ENCODE data around the gene KLHL15.
A peak's percentile ranks its signal among the peaks of the same experiment; 100 is the strongest.
"Not testable (repeated sequence)": the region's sequence is repeated elsewhere in the genome, so short reads cannot be mapped to it uniquely, and the experiment has no call there.

Gene KLHL15

GRCh38 chrX:23980011-23980441, 47.0 kb downstream of the KLHL15 start:
- H3K4me1 ChIP-seq (ENCODE audit: insufficient read depth, low read length) = peaks cover 16% of the 10 kb centered on the region; the same call in 1 of the 2 replicates
- no peak overlapping the region for H3K9ac ChIP-seq (ENCODE audit: low read depth, low read length)

GRCh38 chrX:23978491-23978890, 48.5 kb downstream of the KLHL15 start:
- no peak overlapping the region for H3K27ac ChIP-seq (ENCODE audit: low read length)
- no peaks in the 10 kb centered on the region for H3K9me3 ChIP-seq (ENCODE audit: insufficient read depth, low read depth, low read length)
- H3K9ac ChIP-seq (ENCODE audit: low read depth, low read length) = no peak overlapping the region
- H3K4me3 ChIP-seq (ENCODE audit: low read length) = no peak overlapping the region
- no peaks in the 10 kb centered on the region for H3K36me3 ChIP-seq (ENCODE audit: insufficient read depth, low read depth, low read length)
- no peaks in the 10 kb centered on the region for H3K27me3 ChIP-seq (ENCODE audit: insufficient read depth, low read length)
- H3K4me1 ChIP-seq (ENCODE audit: insufficient read depth, low read length) = peaks cover 16% of the 10 kb centered on the region; the same call in 1 of the 2 replicates

More at GRCh38 chrX:23980011-23980441, 47.0 kb downstream of the KLHL15 start:
- Histone ChIP-seq H3K9me3 (ENCODE audit: insufficient read depth, low read depth, low read length) (no peaks in the 10 kb centered on the region), H3K27ac (ENCODE audit: low read length) (no peak overlapping the region), H3K4me3 (ENCODE audit: low read length) (no peak overlapping the region), H3K27me3 (ENCODE audit: insufficient read depth, low read length) (no peaks in the 10 kb centered on the region), H3K36me3 (ENCODE audit: insufficient read depth, low read depth, low read length) (no peaks in the 10 kb centered on the region)

GRCh38 chrX:23965630-23966029, 61.4 kb downstream of the KLHL15 start:
- H3K9me3 ChIP-seq (ENCODE audit: insufficient read depth, low read depth, low read length); H3K9ac ChIP-seq (ENCODE audit: low read depth, low read length); H3K4me1 ChIP-seq (ENCODE audit: insufficient read depth, low read length); H3K27me3 ChIP-seq (ENCODE audit: insufficient read depth, low read length); H3K27ac ChIP-seq (ENCODE audit: low read length); H3K36me3 ChIP-seq (ENCODE audit: insufficient read depth, low read depth, low read length); H3K4me3 ChIP-seq (ENCODE audit: low read length): not testable (repeated sequence)

- Histone ChIP-seq H3K27me3 (ENCODE audit: insufficient read depth, low read length) (no peaks in the 10 kb centered on the region), H3K36me3 (ENCODE audit: insufficient read depth, low read depth, low read length) (no peaks in the 10 kb centered on the region), H3K9me3 (ENCODE audit: insufficient read depth, low read depth, low read length) (no peaks in the 10 kb centered on the region), H3K9ac (ENCODE audit: low read depth, low read length) (no peak overlapping the region), H3K4me3 (ENCODE audit: low read length) (no peak overlapping the region), H3K4me1 (ENCODE audit: insufficient read depth, low read length) (no peaks in the 10 kb centered on the region), H3K27ac (ENCODE audit: low read length) (no peak overlapping the region)
Observed at GRCh38 chrX:23964191-23964590, 62.8 kb downstream of the KLHL15 start.

GRCh38 chrX:23959781-23960180, 67.2 kb downstream of the KLHL15 start:
- Histone ChIP-seq H3K4me3 (ENCODE audit: low read length) (no peak overlapping the region), H3K27me3 (ENCODE audit: insufficient read depth, low read length) (no peaks in the 10 kb centered on the region), H3K9me3 (ENCODE audit: insufficient read depth, low read depth, low read length) (no peaks in the 10 kb centered on the region), H3K9ac (ENCODE audit: low read depth, low read length) (no peak overlapping the region), H3K27ac (ENCODE audit: low read length) (no peak overlapping the region), H3K36me3 (ENCODE audit: insufficient read depth, low read depth, low read length) (no peaks in the 10 kb centered on the region), H3K4me1 (ENCODE audit: insufficient read depth, low read length) (no peaks in the 10 kb centered on the region)

GRCh38 chrX:23954396-23954795, 72.6 kb downstream of the KLHL15 start:
- Histone ChIP-seq H3K4me3 (ENCODE audit: low read length) (no peak overlapping the region), H3K27me3 (ENCODE audit: insufficient read depth, low read length) (no peaks in the 10 kb centered on the region), H3K36me3 (ENCODE audit: insufficient read depth, low read depth, low read length) (no peaks in the 10 kb centered on the region), H3K9ac (ENCODE audit: low read depth, low read length) (no peak overlapping the region), H3K9me3 (ENCODE audit: insufficient read depth, low read depth, low read length) (no peaks in the 10 kb centered on the region), H3K4me1 (ENCODE audit: insufficient read depth, low read length) (peaks cover 7% of the 10 kb centered on the region; the same call in 1 of the 2 replicates), H3K27ac (ENCODE audit: low read length) (no peak overlapping the region)

GRCh38 chrX:23953908-23954269, 73.1 kb downstream of the KLHL15 start:
- Histone ChIP-seq H3K9ac (ENCODE audit: low read depth, low read length) (no peak overlapping the region), H3K4me3 (ENCODE audit: low read length) (no peak overlapping the region), H3K9me3 (ENCODE audit: insufficient read depth, low read depth, low read length) (no peaks in the 10 kb centered on the region), H3K4me1 (ENCODE audit: insufficient read depth, low read length) (peaks cover 7% of the 10 kb centered on the region; the same call in 1 of the 2 replicates), H3K27me3 (ENCODE audit: insufficient read depth, low read length) (no peaks in the 10 kb centered on the region), H3K36me3 (ENCODE audit: insufficient read depth, low read depth, low read length) (no peaks in the 10 kb centered on the region), H3K27ac (ENCODE audit: low read length) (no peak overlapping the region)

GRCh38 chrX:23952984-23953907, 73.7 kb downstream of the KLHL15 start:
- Histone ChIP-seq H3K27ac (ENCODE audit: low read length) (no peak overlapping the region), H3K4me3 (ENCODE audit: low read length) (peak overlapping the region; percentile 46; the same call in 1 of the 2 replicates)

GRCh38 chrX:23952391-23952790, 74.6 kb downstream of the KLHL15 start:
- 0 out of 2 replicates have a peak overlapping the region, but pooled peaks have one; percentile 46 for H3K4me3 ChIP-seq (ENCODE audit: low read length)
- peaks cover 7% of the 10 kb centered on the region; the same call in 1 of the 2 replicates for H3K4me1 ChIP-seq (ENCODE audit: insufficient read depth, low read length)
- no peaks in the 10 kb centered on the region for H3K36me3 ChIP-seq (ENCODE audit: insufficient read depth, low read depth, low read length)
- no peak overlapping the region for H3K27ac ChIP-seq (ENCODE audit: low read length)
- no peak overlapping the region for H3K9ac ChIP-seq (ENCODE audit: low read depth, low read length)
- H3K27me3 ChIP-seq (ENCODE audit: insufficient read depth, low read length) = no peaks in the 10 kb centered on the region
- no peaks in the 10 kb centered on the region for H3K9me3 ChIP-seq (ENCODE audit: insufficient read depth, low read depth, low read length)

More at GRCh38 chrX:23952984-23953907, 73.7 kb downstream of the KLHL15 start:
- peaks cover 7% of the 10 kb centered on the region; the same call in 1 of the 2 replicates for H3K4me1 ChIP-seq (ENCODE audit: insufficient read depth, low read length)
- H3K27me3 ChIP-seq (ENCODE audit: insufficient read depth, low read length) = no peaks in the 10 kb centered on the region
- no peaks in the 10 kb centered on the region for H3K9me3 ChIP-seq (ENCODE audit: insufficient read depth, low read depth, low read length)
- H3K36me3 ChIP-seq (ENCODE audit: insufficient read depth, low read depth, low read length) = no peaks in the 10 kb centered on the region
- H3K9ac ChIP-seq (ENCODE audit: low read depth, low read length) = peak overlapping the region; percentile 63; the same call in 1 of the 2 replicates

GRCh38 chrX:23945206-23945605, 81.8 kb downstream of the KLHL15 start:
- H3K27me3 ChIP-seq (ENCODE audit: insufficient read depth, low read length) = no peaks in the 10 kb centered on the region
- H3K9me3 ChIP-seq (ENCODE audit: insufficient read depth, low read depth, low read length) = no peaks in the 10 kb centered on the region
- no peak overlapping the region for H3K4me3 ChIP-seq (ENCODE audit: low read length)
- H3K36me3 ChIP-seq (ENCODE audit: insufficient read depth, low read depth, low read length) = no peaks in the 10 kb centered on the region
- H3K27ac ChIP-seq (ENCODE audit: low read length) = no peak overlapping the region
- H3K4me1 ChIP-seq (ENCODE audit: insufficient read depth, low read length) = no peaks in the 10 kb centered on the region
- H3K9ac ChIP-seq (ENCODE audit: low read depth, low read length) = no peak overlapping the region

- no peaks in the 10 kb centered on the region for H3K4me1 ChIP-seq (ENCODE audit: insufficient read depth, low read length)
- H3K4me3 ChIP-seq (ENCODE audit: low read length) = no peak overlapping the region
- no peaks in the 10 kb centered on the region for H3K27me3 ChIP-seq (ENCODE audit: insufficient read depth, low read length)
- no peaks in the 10 kb centered on the region for H3K36me3 ChIP-seq (ENCODE audit: insufficient read depth, low read depth, low read length)
- H3K9me3 ChIP-seq (ENCODE audit: insufficient read depth, low read depth, low read length) = no peaks in the 10 kb centered on the region
- H3K9ac ChIP-seq (ENCODE audit: low read depth, low read length) = no peak overlapping the region; the same call in 1 of the 2 replicates
- no peak overlapping the region for H3K27ac ChIP-seq (ENCODE audit: low read length)
Observed at GRCh38 chrX:23944234-23944633, 82.8 kb downstream of the KLHL15 start.

- H3K27ac ChIP-seq (ENCODE audit: low read length) = no peak overlapping the region
- H3K9me3 ChIP-seq (ENCODE audit: insufficient read depth, low read depth, low read length) = no peaks in the 10 kb centered on the region
Observed at GRCh38 chrX:23939203-23939602, 87.8 kb downstream of the KLHL15 start.

More at GRCh38 chrX:23939203-23939602, 87.8 kb downstream of the KLHL15 start:
- Histone ChIP-seq H3K36me3 (ENCODE audit: insufficient read depth, low read depth, low read length) (no peaks in the 10 kb centered on the region), H3K9ac (ENCODE audit: low read depth, low read length) (no peak overlapping the region), H3K4me1 (ENCODE audit: insufficient read depth, low read length) (no peaks in the 10 kb centered on the region), H3K4me3 (ENCODE audit: low read length) (no peak overlapping the region), H3K27me3 (ENCODE audit: insufficient read depth, low read length) (no peaks in the 10 kb centered on the region)
